HCT116 (cell line): ENCODE data around the gene FAM13C.

Experiments used
- CBX3 ChIP-seq: IDR thresholded peaks from 2 replicates; pipeline ENCODE4 v1.6.1; 2012; ENCODE audit warnings: low read depth
- CTCF ChIP-seq, 3 experiments: fragments of 200-600 bp in 1 of 3; sonication (generic) in 1 of 3; IDR thresholded peaks in 2 of 3; conservative IDR thresholded peaks in 1 of 3; 2 replicates each; pipeline ENCODE4 v1.5.1; 2012 to 2017; ENCODE audit warnings: low read depth in 2 of 3, low read length in 2 of 3, antibody characterized with exemption in 1 of 3, borderline replicate concordance in 1 of 3, control low read depth in 1 of 3, mild to moderate bottlenecking in 1 of 3, mixed read lengths in 1 of 3, mixed run types in 1 of 3, moderate library complexity in 1 of 3; ENCODE audit not compliant: insufficient read depth in 1 of 3
- ELF1 ChIP-seq: IDR thresholded peaks from 2 replicates; pipeline ENCODE4 v1.6.1; 2012; ENCODE audit warnings: low read depth, borderline replicate concordance
- EZH2 ChIP-seq: fragments of 200-600 bp; sonication (generic); IDR thresholded peaks from 2 replicates; pipeline ENCODE4 v1.6.1; 2017; ENCODE audit warnings: antibody characterized with exemption, mixed run types
- MAX ChIP-seq: IDR thresholded peaks from 2 replicates; pipeline ENCODE4 v1.6.1; 2012
- POLR2A ChIP-seq: IDR thresholded peaks from 2 replicates; pipeline ENCODE4 v1.7.0; 2011; ENCODE audit warnings: borderline replicate concordance; ENCODE audit not compliant: insufficient read depth, insufficient read length; ENCODE audit errors: extremely low read depth
- POLR2AphosphoS5 ChIP-seq: IDR thresholded peaks from 2 replicates; pipeline ENCODE4 v1.6.1; 2011; ENCODE audit warnings: mild to moderate bottlenecking, low read depth, low read length, moderate library complexity
- SIN3A ChIP-seq: IDR thresholded peaks from 2 replicates; pipeline ENCODE4 v1.6.1; 2012; ENCODE audit warnings: low read depth
- YY1 ChIP-seq: IDR thresholded peaks from 2 replicates; pipeline ENCODE4 v1.6.1; 2011; ENCODE audit warnings: low read length, low read depth, moderate library complexity, mild to moderate bottlenecking; ENCODE audit not compliant: insufficient replicate concordance; ENCODE audit errors: extremely low read depth

- no peak for TF ChIP-seq POLR2AphosphoS5
- no peak for TF ChIP-seq ELF1
- TF ChIP-seq EZH2 = no peak
- no peak for TF ChIP-seq CTCF (IDR thresholded peaks at IDR 0.05 in 2 of 3, conservative IDR thresholded peaks at IDR 0.05 in 1 of 3; ENCODE audit: borderline replicate concordance in 1 of 3, insufficient read depth in 1 of 3, low read depth in 2 of 3, low read length in 2 of 3)
- TF ChIP-seq MAX = no peak
- no peak for TF ChIP-seq YY1
- no peak for TF ChIP-seq POLR2A
- no peak for TF ChIP-seq SIN3A
- TF ChIP-seq CBX3 = no peak
Measured at GRCh38 chr10:59276133-59276532, 86.2 kb downstream of the FAM13C start.
